ENCODE measurements around the gene PAM.

Gene PAM

GRCh38 chr5:103010168-103010567, 255.1 kb downstream of the PAM start:
- H2AFZ ChIP-seq (ENCODE audit: low read depth, low read length): no peak overlapping the region
- H3K4me1 ChIP-seq (ENCODE audit: insufficient read depth, low read length): no peaks in the 10 kb centered on the region
- no peaks in the 10 kb centered on the region for H3K27me3 ChIP-seq (ENCODE audit: insufficient read depth, low read length)
- H3K4me3 ChIP-seq (ENCODE audit: low read length): no peak overlapping the region
- peaks cover 28% of the 10 kb centered on the region for H3K36me3 ChIP-seq (ENCODE audit: insufficient read depth, low read length)
- peaks cover 3% of the 10 kb centered on the region for H3K9me3 ChIP-seq (ENCODE audit: low read length)

GRCh38 chr5:103013933-103014552, 258.9 kb downstream of the PAM start:
- Histone ChIP-seq H3K9me3 (ENCODE audit: low read length) (peaks cover 3% of the 10 kb centered on the region), H3K4me1 (ENCODE audit: insufficient read depth, low read length) (no peaks in the 10 kb centered on the region), H3K4me3 (ENCODE audit: low read length) (no peak overlapping the region), H3K27me3 (ENCODE audit: insufficient read depth, low read length) (no peaks in the 10 kb centered on the region), H2AFZ (ENCODE audit: low read depth, low read length) (no peak overlapping the region), H3K36me3 (ENCODE audit: insufficient read depth, low read length) (peaks cover 16% of the 10 kb centered on the region)

- Histone ChIP-seq H3K36me3 (ENCODE audit: insufficient read depth, low read length) (peaks cover 13% of the 10 kb centered on the region), H3K4me1 (ENCODE audit: insufficient read depth, low read length) (no peaks in the 10 kb centered on the region), H3K4me3 (ENCODE audit: low read length) (no peak overlapping the region), H2AFZ (ENCODE audit: low read depth, low read length) (no peak overlapping the region), H3K27me3 (ENCODE audit: insufficient read depth, low read length) (no peaks in the 10 kb centered on the region), H3K9me3 (ENCODE audit: low read length) (peaks cover 3% of the 10 kb centered on the region)
Observed at GRCh38 chr5:103014983-103015382, 259.9 kb downstream of the PAM start.

GRCh38 chr5:103016167-103016566, 261.1 kb downstream of the PAM start:
- Histone ChIP-seq H3K4me3 (ENCODE audit: low read length) (no peak overlapping the region), H3K4me1 (ENCODE audit: insufficient read depth, low read length) (no peaks in the 10 kb centered on the region), H2AFZ (ENCODE audit: low read depth, low read length) (no peak overlapping the region), H3K9me3 (ENCODE audit: low read length) (peaks cover 3% of the 10 kb centered on the region), H3K27me3 (ENCODE audit: insufficient read depth, low read length) (no peaks in the 10 kb centered on the region), H3K36me3 (ENCODE audit: insufficient read depth, low read length) (peaks cover 19% of the 10 kb centered on the region)

- no peaks in the 10 kb centered on the region for H3K27me3 ChIP-seq (ENCODE audit: insufficient read depth, low read length)
- no peak overlapping the region for H2AFZ ChIP-seq (ENCODE audit: low read depth, low read length)
- no peaks in the 10 kb centered on the region for H3K9me3 ChIP-seq (ENCODE audit: low read length)
- H3K4me3 ChIP-seq (ENCODE audit: low read length): no peak overlapping the region
- H3K36me3 ChIP-seq (ENCODE audit: insufficient read depth, low read length): peaks cover 33% of the 10 kb centered on the region
- H3K4me1 ChIP-seq (ENCODE audit: insufficient read depth, low read length): no peaks in the 10 kb centered on the region
Observed at GRCh38 chr5:103019804-103020203, 264.7 kb downstream of the PAM start.

- no peaks in the 10 kb centered on the region for H3K4me1 ChIP-seq (ENCODE audit: insufficient read depth, low read length)
- H3K9me3 ChIP-seq (ENCODE audit: low read length): no peaks in the 10 kb centered on the region
- H3K36me3 ChIP-seq (ENCODE audit: insufficient read depth, low read length): peaks cover 38% of the 10 kb centered on the region
- no peak overlapping the region for H3K4me3 ChIP-seq (ENCODE audit: low read length)
- H3K27me3 ChIP-seq (ENCODE audit: insufficient read depth, low read length): no peaks in the 10 kb centered on the region
- H2AFZ ChIP-seq (ENCODE audit: low read depth, low read length): no peak overlapping the region
Observed at GRCh38 chr5:103021314-103021713, 266.2 kb downstream of the PAM start.

- H3K9me3 ChIP-seq (ENCODE audit: low read length): no peaks in the 10 kb centered on the region
- H3K36me3 ChIP-seq (ENCODE audit: insufficient read depth, low read length): peaks cover 36% of the 10 kb centered on the region
Observed at GRCh38 chr5:103027267-103027666, 272.2 kb downstream of the PAM start.

GRCh38 chr5:103031607-103032006, 276.5 kb downstream of the PAM start:
- Histone ChIP-seq H3K4me3 (ENCODE audit: low read length) (no peak overlapping the region), H2AFZ (ENCODE audit: low read depth, low read length) (no peak overlapping the region), H3K4me1 (ENCODE audit: insufficient read depth, low read length) (no peaks in the 10 kb centered on the region), H3K9me3 (ENCODE audit: low read length) (peaks cover 16% of the 10 kb centered on the region), H3K36me3 (ENCODE audit: insufficient read depth, low read length) (peaks cover 29% of the 10 kb centered on the region), H3K27me3 (ENCODE audit: insufficient read depth, low read length) (no peaks in the 10 kb centered on the region)

More at GRCh38 chr5:103027267-103027666, 272.2 kb downstream of the PAM start:
- Histone ChIP-seq H3K27me3 (ENCODE audit: insufficient read depth, low read length) (no peaks in the 10 kb centered on the region), H2AFZ (ENCODE audit: low read depth, low read length) (no peak overlapping the region), H3K4me1 (ENCODE audit: insufficient read depth, low read length) (no peaks in the 10 kb centered on the region), H3K4me3 (ENCODE audit: low read length) (no peak overlapping the region)

GRCh38 chr5:103033696-103034095, 278.6 kb downstream of the PAM start:
- Histone ChIP-seq H3K36me3 (ENCODE audit: insufficient read depth, low read length) (peaks cover 24% of the 10 kb centered on the region), H3K4me1 (ENCODE audit: insufficient read depth, low read length) (no peaks in the 10 kb centered on the region), H3K27me3 (ENCODE audit: insufficient read depth, low read length) (no peaks in the 10 kb centered on the region), H2AFZ (ENCODE audit: low read depth, low read length) (no peak overlapping the region), H3K9me3 (ENCODE audit: low read length) (peaks cover 16% of the 10 kb centered on the region), H3K4me3 (ENCODE audit: low read length) (no peak overlapping the region)

GRCh38 chr5:103034662-103035392, 279.7 kb downstream of the PAM start:
- Histone ChIP-seq H3K9me3 (ENCODE audit: low read length) (peaks cover 16% of the 10 kb centered on the region), H3K27me3 (ENCODE audit: insufficient read depth, low read length) (no peaks in the 10 kb centered on the region), H2AFZ (ENCODE audit: low read depth, low read length) (no peak overlapping the region), H3K4me1 (ENCODE audit: insufficient read depth, low read length) (no peaks in the 10 kb centered on the region), H3K36me3 (ENCODE audit: insufficient read depth, low read length) (peaks cover 17% of the 10 kb centered on the region), H3K4me3 (ENCODE audit: low read length) (no peak overlapping the region)

GRCh38 chr5:103035701-103036100, 280.6 kb downstream of the PAM start:
- peaks cover 16% of the 10 kb centered on the region for H3K9me3 ChIP-seq (ENCODE audit: low read length)
- no peaks in the 10 kb centered on the region for H3K27me3 ChIP-seq (ENCODE audit: insufficient read depth, low read length)
- H3K4me3 ChIP-seq (ENCODE audit: low read length): no peak overlapping the region
- H3K36me3 ChIP-seq (ENCODE audit: insufficient read depth, low read length): peaks cover 9% of the 10 kb centered on the region
- no peak overlapping the region for H2AFZ ChIP-seq (ENCODE audit: low read depth, low read length)
- H3K4me1 ChIP-seq (ENCODE audit: insufficient read depth, low read length): no peaks in the 10 kb centered on the region

GRCh38 chr5:103036601-103037000, 281.5 kb downstream of the PAM start:
- H3K4me1 ChIP-seq (ENCODE audit: insufficient read depth, low read length): no peaks in the 10 kb centered on the region
- no peak overlapping the region for H3K4me3 ChIP-seq (ENCODE audit: low read length)
- peaks cover 9% of the 10 kb centered on the region for H3K36me3 ChIP-seq (ENCODE audit: insufficient read depth, low read length)
- H3K9me3 ChIP-seq (ENCODE audit: low read length): peaks cover 16% of the 10 kb centered on the region
- H3K27me3 ChIP-seq (ENCODE audit: insufficient read depth, low read length): no peaks in the 10 kb centered on the region
- no peak overlapping the region for H2AFZ ChIP-seq (ENCODE audit: low read depth, low read length)

- H3K27me3 ChIP-seq (ENCODE audit: insufficient read depth, low read length): no peaks in the 10 kb centered on the region
- no peak overlapping the region for H2AFZ ChIP-seq (ENCODE audit: low read depth, low read length)
Observed at GRCh38 chr5:103037673-103038455, 282.8 kb downstream of the PAM start.

More at GRCh38 chr5:103037673-103038455, 282.8 kb downstream of the PAM start:
- Histone ChIP-seq H3K9me3 (ENCODE audit: low read length) (peaks cover 16% of the 10 kb centered on the region), H3K4me3 (ENCODE audit: low read length) (no peak overlapping the region), H3K4me1 (ENCODE audit: insufficient read depth, low read length) (no peaks in the 10 kb centered on the region), H3K36me3 (ENCODE audit: insufficient read depth, low read length) (peaks cover 2% of the 10 kb centered on the region)
